ENCODE data around the gene C10orf143.

- TF ChIP-seq CTCF (IDR thresholded peaks at IDR 0.05) (no peak), POLR2A (IDR thresholded peaks at IDR 0.05) (no peak)
Observed at GRCh38 chr10:130054021-130054420, 56.6 kb downstream of the C10orf143 start.

Measured in tibial nerve (tissue), 3 donors.